ENCODE results near the gene FARP2.

The FARP2 gene

GRCh38 chr2:241531161-241531722 lies 175.2 kb downstream of the FARP2 start:
- peaks cover 0 to 8% (median 4%) of the 10 kb centered on the region in 5 experiments for H3K27me3 ChIP-seq (replicated peaks in 2 of 5; ENCODE audit: control insufficient read depth in 4 of 5, insufficient read depth in 5 of 5, low read length in 4 of 5)
- H3K4me3 ChIP-seq (ENCODE audit: control insufficient read depth in 1 of 7, extremely low read depth in 1 of 7, insufficient read depth in 4 of 7, low read depth in 2 of 7, low read length in 6 of 7), result no peak overlapping the region
- POLR2A ChIA-PET, result no interaction called here
- no peaks in the 10 kb centered on the region for H3K36me3 ChIP-seq (ENCODE audit: control insufficient read depth in 4 of 4, insufficient read depth in 4 of 4, low read length in 3 of 4)
- H3K4me1 ChIP-seq (ENCODE audit: control extremely low read depth in 1 of 4, control insufficient read depth in 4 of 4, insufficient read depth in 4 of 4, low read length in 3 of 4), result no peaks in the 10 kb centered on the region
- CTCF ChIA-PET, result no interaction called here
- peaks cover 0 to 4% (median 0%) of the 10 kb centered on the region in 5 experiments for H3K9me3 ChIP-seq (ENCODE audit: control extremely low read depth in 1 of 5, control insufficient read depth in 4 of 5, insufficient read depth in 2 of 5, low read depth in 1 of 5, low read length in 4 of 5)
- 91% methylated on average over 7 of the region's 13 CpGs for WGBS (ENCODE audit: insufficient coverage)
- no peak for DNase-seq
- no peak overlapping the region for H3K27ac ChIP-seq (ENCODE audit: insufficient read depth in 1 of 2, low read depth in 1 of 2, low read length in 2 of 2, poor library complexity in 1 of 2, severe bottlenecking in 2 of 2)

DNA sequence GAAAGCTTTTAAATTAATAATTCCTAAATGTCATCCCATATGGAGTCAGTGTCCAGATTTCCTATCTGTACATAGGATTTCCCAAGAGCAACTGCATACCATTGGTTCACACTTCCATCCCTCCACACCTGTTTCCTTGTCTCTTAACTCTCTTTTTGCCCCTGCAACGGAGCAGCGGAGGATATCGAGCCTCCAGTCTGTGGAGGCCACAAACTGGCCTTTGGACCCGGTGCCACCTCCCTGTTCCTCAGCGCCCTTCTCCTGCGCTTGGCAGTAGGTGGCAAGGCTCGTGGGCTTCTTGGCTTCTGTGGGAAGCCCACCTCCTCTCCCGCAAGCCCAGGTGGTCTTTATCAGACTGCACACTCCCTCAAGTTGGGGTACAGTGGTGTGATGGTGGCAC lies 176.1 kb downstream of the FARP2 start:
- no peak for DNase-seq
- POLR2A ChIA-PET, result no interaction called here
- Histone ChIP-seq H3K4me1 (ENCODE audit: control extremely low read depth in 1 of 4, control insufficient read depth in 4 of 4, insufficient read depth in 4 of 4, low read length in 3 of 4) (no peaks in the 10 kb centered on the region), H3K4me3 (ENCODE audit: control insufficient read depth in 1 of 7, extremely low read depth in 1 of 7, insufficient read depth in 4 of 7, low read depth in 2 of 7, low read length in 6 of 7) (no peak overlapping the region), H3K36me3 (ENCODE audit: control insufficient read depth in 4 of 4, insufficient read depth in 4 of 4, low read length in 3 of 4) (no peaks in the 10 kb centered on the region), H3K27ac (ENCODE audit: insufficient read depth in 1 of 2, low read depth in 1 of 2, low read length in 2 of 2, poor library complexity in 1 of 2, severe bottlenecking in 2 of 2) (no peak overlapping the region), H3K27me3 (replicated peaks in 2 of 5; ENCODE audit: control insufficient read depth in 4 of 5, insufficient read depth in 5 of 5, low read length in 4 of 5) (peaks cover 0 to 8% (median 4%) of the 10 kb centered on the region in 5 experiments), H3K9me3 (ENCODE audit: control extremely low read depth in 1 of 5, control insufficient read depth in 4 of 5, insufficient read depth in 2 of 5, low read depth in 1 of 5, low read length in 4 of 5) (no peaks in the 10 kb centered on the region)
- WGBS (ENCODE audit: insufficient coverage), result 93% methylated on average over 6 of the region's 8 CpGs
- CTCF ChIA-PET, result no interaction called here

GRCh38 chr2:241532733-241533601 lies 176.9 kb downstream of the FARP2 start:
- ChIA-PET CTCF (no interaction called here), POLR2A (no interaction called here)
- WGBS (ENCODE audit: insufficient coverage), result 90% methylated on average over 19 of the region's 26 CpGs

GRCh38 chr2:241534293-241534692 lies 178.2 kb downstream of the FARP2 start:
- Histone ChIP-seq H3K9me3 (ENCODE audit: control extremely low read depth in 1 of 5, control insufficient read depth in 4 of 5, insufficient read depth in 2 of 5, low read depth in 1 of 5, low read length in 4 of 5) (no peaks in the 10 kb centered on the region), H3K27ac (ENCODE audit: insufficient read depth in 1 of 2, low read depth in 1 of 2, low read length in 2 of 2, poor library complexity in 1 of 2, severe bottlenecking in 2 of 2) (no peak overlapping the region), H3K4me1 (ENCODE audit: control extremely low read depth in 1 of 4, control insufficient read depth in 4 of 4, insufficient read depth in 4 of 4, low read length in 3 of 4) (no peaks in the 10 kb centered on the region), H3K27me3 (replicated peaks in 2 of 5; ENCODE audit: control insufficient read depth in 4 of 5, insufficient read depth in 5 of 5, low read length in 4 of 5) (peaks cover 0 to 14% (median 7%) of the 10 kb centered on the region in 5 experiments), H3K4me3 (ENCODE audit: control insufficient read depth in 1 of 7, extremely low read depth in 1 of 7, insufficient read depth in 4 of 7, low read depth in 2 of 7, low read length in 6 of 7) (no peak overlapping the region), H3K36me3 (ENCODE audit: control insufficient read depth in 4 of 4, insufficient read depth in 4 of 4, low read length in 3 of 4) (no peaks in the 10 kb centered on the region)
- 94% methylated on average over 7 of the region's 7 CpGs for WGBS (ENCODE audit: insufficient coverage)
- POLR2A ChIA-PET, result interaction anchor here (0.6 kb wide), 1 partner anchor 31 kb away, joined by 4 read pairs; no protein-coding TSS in a partner anchor
- DNase-seq, result no peak
- CTCF ChIA-PET, result no interaction called here

More at GRCh38 chr2:241532733-241533601, 176.9 kb downstream of the FARP2 start:
- Histone ChIP-seq H3K27ac (ENCODE audit: insufficient read depth in 1 of 2, low read depth in 1 of 2, low read length in 2 of 2, poor library complexity in 1 of 2, severe bottlenecking in 2 of 2) (no peak overlapping the region), H3K9me3 (ENCODE audit: control extremely low read depth in 1 of 5, control insufficient read depth in 4 of 5, insufficient read depth in 2 of 5, low read depth in 1 of 5, low read length in 4 of 5) (no peaks in the 10 kb centered on the region), H3K4me3 (ENCODE audit: control insufficient read depth in 1 of 7, extremely low read depth in 1 of 7, insufficient read depth in 4 of 7, low read depth in 2 of 7, low read length in 6 of 7) (no peak overlapping the region), H3K4me1 (ENCODE audit: control extremely low read depth in 1 of 4, control insufficient read depth in 4 of 4, insufficient read depth in 4 of 4, low read length in 3 of 4) (no peaks in the 10 kb centered on the region), H3K27me3 (replicated peaks in 2 of 5; ENCODE audit: control insufficient read depth in 4 of 5, insufficient read depth in 5 of 5, low read length in 4 of 5) (peaks cover 0 to 8% (median 4%) of the 10 kb centered on the region in 5 experiments), H3K36me3 (ENCODE audit: control insufficient read depth in 4 of 4, insufficient read depth in 4 of 4, low read length in 3 of 4) (no peaks in the 10 kb centered on the region)
- DNase-seq, result no peak

GRCh38 chr2:241534701-241535375 lies 178.8 kb downstream of the FARP2 start:
- Histone ChIP-seq H3K36me3 (ENCODE audit: control insufficient read depth in 4 of 4, insufficient read depth in 4 of 4, low read length in 3 of 4) (no peaks in the 10 kb centered on the region), H3K4me1 (ENCODE audit: control extremely low read depth in 1 of 4, control insufficient read depth in 4 of 4, insufficient read depth in 4 of 4, low read length in 3 of 4) (no peaks in the 10 kb centered on the region), H3K27ac (ENCODE audit: insufficient read depth in 1 of 2, low read depth in 1 of 2, low read length in 2 of 2, poor library complexity in 1 of 2, severe bottlenecking in 2 of 2) (no peak overlapping the region), H3K4me3 (ENCODE audit: control insufficient read depth in 1 of 7, extremely low read depth in 1 of 7, insufficient read depth in 4 of 7, low read depth in 2 of 7, low read length in 6 of 7) (no peak overlapping the region), H3K27me3 (replicated peaks in 2 of 5; ENCODE audit: control insufficient read depth in 4 of 5, insufficient read depth in 5 of 5, low read length in 4 of 5) (peaks cover 0 to 18% (median 13%) of the 10 kb centered on the region in 5 experiments), H3K9me3 (ENCODE audit: control extremely low read depth in 1 of 5, control insufficient read depth in 4 of 5, insufficient read depth in 2 of 5, low read depth in 1 of 5, low read length in 4 of 5) (no peaks in the 10 kb centered on the region)
- POLR2A ChIA-PET, result no interaction called here
- DNase-seq, result no peak
- WGBS (ENCODE audit: insufficient coverage), result 90% methylated on average over 17 of the region's 17 CpGs
- CTCF ChIA-PET, result no interaction called here

DNA sequence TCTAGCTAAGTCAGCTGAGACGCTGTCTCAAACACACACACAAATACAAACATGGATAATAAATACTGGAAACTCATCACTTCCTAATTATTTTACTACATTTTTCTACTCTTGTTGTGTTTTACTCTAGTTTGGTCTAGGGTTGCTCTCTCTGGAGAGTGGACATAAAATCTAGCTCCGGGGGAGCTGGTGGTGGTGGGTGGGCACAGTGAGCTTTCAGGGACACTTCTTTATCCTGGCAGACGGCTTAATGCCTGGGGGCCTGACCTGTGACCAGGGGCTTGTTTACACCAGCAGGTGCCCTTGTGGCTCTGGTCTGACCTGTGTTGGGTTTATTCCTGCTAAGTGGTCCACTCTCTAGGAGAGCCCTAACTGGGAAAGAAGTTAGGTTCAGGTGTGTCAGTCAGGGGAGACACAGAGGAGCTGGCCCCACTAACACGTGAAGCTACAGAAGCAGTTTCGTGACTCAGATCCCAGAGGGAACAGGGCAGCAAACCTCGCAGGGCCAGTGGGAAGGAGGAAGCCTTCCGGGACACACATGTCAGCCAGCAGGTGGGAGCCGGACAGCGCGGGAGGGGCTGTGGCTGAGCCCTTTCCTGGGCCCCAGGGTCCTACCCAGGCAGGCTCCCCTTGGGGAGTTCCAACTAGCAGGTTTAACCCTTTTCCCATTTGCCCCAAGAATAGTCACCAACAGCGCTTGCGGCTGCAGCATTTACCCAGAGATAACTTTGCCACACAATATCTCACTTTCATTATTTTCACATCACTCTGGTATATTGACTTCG lies 180.0 kb downstream of the FARP2 start:
- POLR2A ChIA-PET, result no interaction called here
- no peak for DNase-seq

More for the DNA sequence above, 180.0 kb downstream of the FARP2 start:
- peaks cover 0 to 7% (median 5%) of the 10 kb centered on the region in 4 experiments for H3K4me1 ChIP-seq (ENCODE audit: control extremely low read depth in 1 of 4, control insufficient read depth in 4 of 4, insufficient read depth in 4 of 4, low read length in 3 of 4)
- no peaks in the 10 kb centered on the region for H3K9me3 ChIP-seq (ENCODE audit: control extremely low read depth in 1 of 5, control insufficient read depth in 4 of 5, insufficient read depth in 2 of 5, low read depth in 1 of 5, low read length in 4 of 5)
- no peak overlapping the region for H3K4me3 ChIP-seq (ENCODE audit: control insufficient read depth in 1 of 7, extremely low read depth in 1 of 7, insufficient read depth in 4 of 7, low read depth in 2 of 7, low read length in 6 of 7)
- CTCF ChIA-PET, result no interaction called here
- H3K36me3 ChIP-seq (ENCODE audit: control insufficient read depth in 4 of 4, insufficient read depth in 4 of 4, low read length in 3 of 4), result no peaks in the 10 kb centered on the region
- peaks cover 0 to 27% (median 14%) of the 10 kb centered on the region in 5 experiments for H3K27me3 ChIP-seq (replicated peaks in 2 of 5; ENCODE audit: control insufficient read depth in 4 of 5, insufficient read depth in 5 of 5, low read length in 4 of 5)
- no peak overlapping the region for H3K27ac ChIP-seq (ENCODE audit: insufficient read depth in 1 of 2, low read depth in 1 of 2, low read length in 2 of 2, poor library complexity in 1 of 2, severe bottlenecking in 2 of 2)
- 82% methylated on average over 11 of the region's 13 CpGs for WGBS (ENCODE audit: insufficient coverage)

All from common myeloid progenitor, CD34-positive (primary cell).